HepG2 (cell line): ENCODE measurements around the gene RASA4B.

Source experiments
- GTF3A ChIP-seq: sonication (generic); formaldehyde crosslinking; conservative IDR thresholded peaks from 2 replicates; pipeline ENCODE4 v1.4.0; 2020; ENCODE audit warnings: mild to moderate bottlenecking, missing genetic modification reagents
- POLR2A ChIP-seq, 2 experiments: IDR thresholded peaks; 2 replicates each; pipeline ENCODE4 v1.6.1; 2011; ENCODE audit warnings: low read depth in 2 of 2, low read length in 2 of 2, mild to moderate bottlenecking in 1 of 2, moderate library complexity in 1 of 2; ENCODE audit not compliant: insufficient read depth in 1 of 2
- RELA ChIP-seq: sonication (generic); formaldehyde crosslinking; IDR thresholded peaks from 2 replicates; pipeline ENCODE4 v1.4.0; 2020; ENCODE audit warnings: missing genetic modification reagents
- ZNF251 ChIP-seq: sonication (generic); formaldehyde crosslinking; IDR thresholded peaks from 2 replicates; pipeline ENCODE4 v1.9.0; 2021; ENCODE audit warnings: mild to moderate bottlenecking, missing genetic modification reagents
- ZNF788 ChIP-seq: sonication (generic); formaldehyde crosslinking; IDR thresholded peaks from 2 replicates; pipeline ENCODE4 v1.5.0; 2020; ENCODE audit warnings: mild to moderate bottlenecking, missing genetic modification reagents, borderline replicate concordance
- TF ChIP-seq, protein P1 (sequence below): sonication (generic); formaldehyde crosslinking; IDR thresholded peaks from 2 replicates; pipeline ENCODE4 v1.5.0; 2020; ENCODE audit warnings: mild to moderate bottlenecking, missing genetic modification reagents, moderate library complexity
- TF ChIP-seq, protein P2 (sequence below): sonication (generic); formaldehyde crosslinking; IDR thresholded peaks from 2 replicates; pipeline ENCODE4 v1.8.1; 2023; ENCODE audit warnings: mild to moderate bottlenecking, moderate library complexity, missing genetic modification reagents
- TF ChIP-seq, protein P3 (sequence below): IDR thresholded peaks from 2 replicates; pipeline ENCODE4 v1.6.1; 2012; ENCODE audit warnings: inconsistent platforms
- TF ChIP-seq, protein P4 (sequence below): sonication (generic); formaldehyde crosslinking; IDR thresholded peaks from 2 replicates; pipeline ENCODE4 v1.8.0; 2023; ENCODE audit warnings: mild to moderate bottlenecking, missing genetic modification reagents
- TF ChIP-seq, protein P5 (sequence below): sonication (generic); formaldehyde crosslinking; IDR thresholded peaks from 2 replicates; pipeline ENCODE4 v1.4.0; 2020; ENCODE audit warnings: missing genetic modification reagents
- TF ChIP-seq, protein P6 (sequence below), 2 experiments: sonication (generic) in 1 of 2; formaldehyde crosslinking in 1 of 2; IDR thresholded peaks; 2 replicates each; pipeline versions ENCODE4 v1.4.0 to v1.6.1; 2018 to 2020; ENCODE audit warnings: missing genetic modification reagents in 2 of 2, borderline replicate concordance in 1 of 2, low read depth in 1 of 2, mild to moderate bottlenecking in 1 of 2, missing biosample characterization in 1 of 2
- TF ChIP-seq, protein P7 (sequence below): sonication (generic); formaldehyde crosslinking; IDR thresholded peaks from 2 replicates; pipeline ENCODE4 v1.8.0; 2022; ENCODE audit warnings: missing genetic modification reagents, mild to moderate bottlenecking, moderate library complexity, borderline replicate concordance

DNA sequence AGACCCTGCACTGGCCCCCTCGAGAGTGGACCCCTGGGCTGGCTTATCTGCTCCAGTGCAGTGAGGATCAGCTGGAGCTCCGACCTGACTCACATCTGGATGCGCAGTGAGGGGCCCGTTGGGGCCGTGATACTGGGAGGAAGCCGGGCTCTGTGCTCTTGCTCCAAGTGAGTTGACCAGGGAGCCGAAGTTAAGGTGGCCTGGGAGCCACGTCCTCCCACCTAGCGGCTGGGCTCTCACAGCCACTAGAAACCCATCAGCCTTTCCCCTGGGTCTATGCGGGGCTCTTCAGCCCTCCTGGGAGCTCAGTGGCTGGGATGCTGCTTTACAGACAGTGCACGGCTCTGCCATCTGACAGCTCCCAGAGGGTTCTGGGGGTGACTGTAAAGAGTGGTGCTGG lies 62.0 kb downstream of the RASA4B start:
- TF ChIP-seq, protein P1, sequence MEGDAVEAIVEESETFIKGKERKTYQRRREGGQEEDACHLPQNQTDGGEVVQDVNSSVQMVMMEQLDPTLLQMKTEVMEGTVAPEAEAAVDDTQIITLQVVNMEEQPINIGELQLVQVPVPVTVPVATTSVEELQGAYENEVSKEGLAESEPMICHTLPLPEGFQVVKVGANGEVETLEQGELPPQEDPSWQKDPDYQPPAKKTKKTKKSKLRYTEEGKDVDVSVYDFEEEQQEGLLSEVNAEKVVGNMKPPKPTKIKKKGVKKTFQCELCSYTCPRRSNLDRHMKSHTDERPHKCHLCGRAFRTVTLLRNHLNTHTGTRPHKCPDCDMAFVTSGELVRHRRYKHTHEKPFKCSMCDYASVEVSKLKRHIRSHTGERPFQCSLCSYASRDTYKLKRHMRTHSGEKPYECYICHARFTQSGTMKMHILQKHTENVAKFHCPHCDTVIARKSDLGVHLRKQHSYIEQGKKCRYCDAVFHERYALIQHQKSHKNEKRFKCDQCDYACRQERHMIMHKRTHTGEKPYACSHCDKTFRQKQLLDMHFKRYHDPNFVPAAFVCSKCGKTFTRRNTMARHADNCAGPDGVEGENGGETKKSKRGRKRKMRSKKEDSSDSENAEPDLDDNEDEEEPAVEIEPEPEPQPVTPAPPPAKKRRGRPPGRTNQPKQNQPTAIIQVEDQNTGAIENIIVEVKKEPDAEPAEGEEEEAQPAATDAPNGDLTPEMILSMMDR (CRISPR knock-in tag), result no peak
- TF ChIP-seq, protein P2, sequence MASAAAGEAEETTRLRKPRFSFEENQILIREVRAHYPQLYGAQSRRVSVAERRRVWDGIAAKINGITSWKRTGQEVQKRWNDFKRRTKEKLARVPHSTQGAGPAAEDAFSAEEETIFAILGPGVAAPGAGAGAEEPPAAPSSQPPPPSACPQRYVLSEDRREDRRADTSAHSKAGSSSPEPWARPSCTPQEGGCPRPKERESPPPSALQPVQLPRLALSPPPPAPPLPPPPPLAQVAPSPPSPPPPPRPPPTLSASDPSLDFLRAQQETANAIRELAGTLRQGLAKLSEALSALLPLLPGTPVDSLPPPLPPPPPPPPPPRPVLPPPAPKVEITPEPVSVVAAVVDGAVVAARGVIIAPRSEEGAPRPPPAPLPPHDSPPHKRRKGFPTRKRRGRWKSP (CRISPR knock-in tag), result no peak
- TF ChIP-seq ZNF251, result no peak
- no peak for TF ChIP-seq POLR2A (IDR thresholded peaks at IDR 0.05; ENCODE audit: insufficient read depth in 1 of 2, low read depth in 2 of 2, low read length in 2 of 2)
- TF ChIP-seq RELA (CRISPR knock-in tag), result no peak
- TF ChIP-seq, protein P3, sequence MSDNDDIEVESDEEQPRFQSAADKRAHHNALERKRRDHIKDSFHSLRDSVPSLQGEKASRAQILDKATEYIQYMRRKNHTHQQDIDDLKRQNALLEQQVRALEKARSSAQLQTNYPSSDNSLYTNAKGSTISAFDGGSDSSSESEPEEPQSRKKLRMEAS, result no peak
- TF ChIP-seq, protein P4, sequence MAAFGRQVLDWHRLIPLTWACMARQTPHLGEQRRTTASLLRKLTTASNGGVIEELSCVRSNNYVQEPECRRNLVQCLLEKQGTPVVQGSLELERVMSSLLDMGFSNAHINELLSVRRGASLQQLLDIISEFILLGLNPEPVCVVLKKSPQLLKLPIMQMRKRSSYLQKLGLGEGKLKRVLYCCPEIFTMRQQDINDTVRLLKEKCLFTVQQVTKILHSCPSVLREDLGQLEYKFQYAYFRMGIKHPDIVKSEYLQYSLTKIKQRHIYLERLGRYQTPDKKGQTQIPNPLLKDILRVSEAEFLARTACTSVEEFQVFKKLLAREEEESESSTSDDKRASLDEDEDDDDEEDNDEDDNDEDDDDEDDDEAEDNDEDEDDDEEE (CRISPR knock-in tag), result no peak
- TF ChIP-seq, protein P5, sequence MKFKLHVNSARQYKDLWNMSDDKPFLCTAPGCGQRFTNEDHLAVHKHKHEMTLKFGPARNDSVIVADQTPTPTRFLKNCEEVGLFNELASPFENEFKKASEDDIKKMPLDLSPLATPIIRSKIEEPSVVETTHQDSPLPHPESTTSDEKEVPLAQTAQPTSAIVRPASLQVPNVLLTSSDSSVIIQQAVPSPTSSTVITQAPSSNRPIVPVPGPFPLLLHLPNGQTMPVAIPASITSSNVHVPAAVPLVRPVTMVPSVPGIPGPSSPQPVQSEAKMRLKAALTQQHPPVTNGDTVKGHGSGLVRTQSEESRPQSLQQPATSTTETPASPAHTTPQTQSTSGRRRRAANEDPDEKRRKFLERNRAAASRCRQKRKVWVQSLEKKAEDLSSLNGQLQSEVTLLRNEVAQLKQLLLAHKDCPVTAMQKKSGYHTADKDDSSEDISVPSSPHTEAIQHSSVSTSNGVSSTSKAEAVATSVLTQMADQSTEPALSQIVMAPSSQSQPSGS (CRISPR knock-in tag), result no peak
- TF ChIP-seq ZNF788, result no peak
- TF ChIP-seq GTF3A (CRISPR knock-in tag), result no peak
- TF ChIP-seq, protein P6, sequence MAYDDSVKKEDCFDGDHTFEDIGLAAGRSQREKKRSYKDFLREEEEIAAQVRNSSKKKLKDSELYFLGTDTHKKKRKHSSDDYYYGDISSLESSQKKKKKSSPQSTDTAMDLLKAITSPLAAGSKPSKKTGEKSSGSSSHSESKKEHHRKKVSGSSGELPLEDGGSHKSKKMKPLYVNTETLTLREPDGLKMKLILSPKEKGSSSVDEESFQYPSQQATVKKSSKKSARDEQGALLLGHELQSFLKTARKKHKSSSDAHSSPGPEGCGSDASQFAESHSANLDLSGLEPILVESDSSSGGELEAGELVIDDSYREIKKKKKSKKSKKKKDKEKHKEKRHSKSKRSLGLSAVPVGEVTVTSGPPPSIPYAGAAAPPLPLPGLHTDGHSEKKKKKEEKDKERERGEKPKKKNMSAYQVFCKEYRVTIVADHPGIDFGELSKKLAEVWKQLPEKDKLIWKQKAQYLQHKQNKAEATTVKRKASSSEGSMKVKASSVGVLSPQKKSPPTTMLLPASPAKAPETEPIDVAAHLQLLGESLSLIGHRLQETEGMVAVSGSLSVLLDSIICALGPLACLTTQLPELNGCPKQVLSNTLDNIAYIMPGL (CRISPR knock-in tag; IDR thresholded peaks at IDR 0.05; ENCODE audit: borderline replicate concordance in 1 of 2, low read depth in 1 of 2), result no peak
- TF ChIP-seq, protein P7, sequence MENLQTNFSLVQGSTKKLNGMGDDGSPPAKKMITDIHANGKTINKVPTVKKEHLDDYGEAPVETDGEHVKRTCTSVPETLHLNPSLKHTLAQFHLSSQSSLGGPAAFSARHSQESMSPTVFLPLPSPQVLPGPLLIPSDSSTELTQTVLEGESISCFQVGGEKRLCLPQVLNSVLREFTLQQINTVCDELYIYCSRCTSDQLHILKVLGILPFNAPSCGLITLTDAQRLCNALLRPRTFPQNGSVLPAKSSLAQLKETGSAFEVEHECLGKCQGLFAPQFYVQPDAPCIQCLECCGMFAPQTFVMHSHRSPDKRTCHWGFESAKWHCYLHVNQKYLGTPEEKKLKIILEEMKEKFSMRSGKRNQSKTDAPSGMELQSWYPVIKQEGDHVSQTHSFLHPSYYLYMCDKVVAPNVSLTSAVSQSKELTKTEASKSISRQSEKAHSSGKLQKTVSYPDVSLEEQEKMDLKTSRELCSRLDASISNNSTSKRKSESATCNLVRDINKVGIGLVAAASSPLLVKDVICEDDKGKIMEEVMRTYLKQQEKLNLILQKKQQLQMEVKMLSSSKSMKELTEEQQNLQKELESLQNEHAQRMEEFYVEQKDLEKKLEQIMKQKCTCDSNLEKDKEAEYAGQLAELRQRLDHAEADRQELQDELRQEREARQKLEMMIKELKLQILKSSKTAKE (CRISPR knock-in tag), result no peak
